Thoracic aorta (tissue), 2 donors: ENCODE measurements around the gene GALNT6. TPM values are rescaled to one million over a fixed set of nuclear protein-coding genes. Genes with fewer than 3 reads are reported as not detected.

Experiments used
- ATAC-seq: fragments of 150-250 bp; one replicate; pipeline ENCODE4 v1.8.0; 2017; ENCODE audit warnings: low read depth; ENCODE audit not compliant: insufficient number of reproducible peaks, low FRiP score
- DNase-seq: peaks from one replicate; pipeline ENCODE4 v3.0.0-alpha.2; 2020; ENCODE audit warnings: low spot score
- H3K27ac ChIP-seq, 2 donors: fragments of 200-600 bp; sonication (generic); 1 replicate in 1 of 2; 2 replicates in 1 of 2; pipeline ENCODE4 v1.5.1; 2016; ENCODE audit warnings: mild to moderate bottlenecking in 2 of 2, moderate library complexity in 2 of 2
- H3K27me3 ChIP-seq: fragments of 200-600 bp; sonication (generic); replicated peaks from 2 replicates; pipeline ENCODE4 v1.6.0; 2016; ENCODE audit warnings: mild to moderate bottlenecking; ENCODE audit not compliant: insufficient read depth
- H3K36me3 ChIP-seq: fragments of 200-600 bp; sonication (generic); one replicate; pipeline ENCODE4 v1.5.1; 2016
- H3K4me1 ChIP-seq, 2 donors: fragments of 200-600 bp; sonication (generic); 1 replicate in 1 of 2; 2 replicates in 1 of 2; pipeline versions ENCODE4 v1.5.1 to v1.6.0; 2016; ENCODE audit warnings: low read depth in 2 of 2, mild to moderate bottlenecking in 1 of 2; ENCODE audit not compliant: control insufficient read depth in 1 of 2
- H3K4me3 ChIP-seq: fragments of 200-600 bp; sonication (generic); 2 replicates; pipeline ENCODE4 v1.5.1; 2016; ENCODE audit warnings: mild to moderate bottlenecking
- H3K9me3 ChIP-seq: fragments of 200-600 bp; sonication (generic); 2 replicates; pipeline ENCODE4 v1.5.1; 2016
- CTCF ChIP-seq: fragments of 200-600 bp; sonication (generic); IDR thresholded peaks from one replicate; pipeline ENCODE4 v1.5.1; 2019; ENCODE audit warnings: antibody characterized with exemption
- total RNA-seq, 2 donors: library from RNA; depleted of rRNA; stranded (reverse); fragments of >200 nt; gene quantifications; one replicate each; pipeline versions ENCODE4 v1.1.0 to v1.2.3, GENCODE V29; 2016

GALNT6 gene, protein sequence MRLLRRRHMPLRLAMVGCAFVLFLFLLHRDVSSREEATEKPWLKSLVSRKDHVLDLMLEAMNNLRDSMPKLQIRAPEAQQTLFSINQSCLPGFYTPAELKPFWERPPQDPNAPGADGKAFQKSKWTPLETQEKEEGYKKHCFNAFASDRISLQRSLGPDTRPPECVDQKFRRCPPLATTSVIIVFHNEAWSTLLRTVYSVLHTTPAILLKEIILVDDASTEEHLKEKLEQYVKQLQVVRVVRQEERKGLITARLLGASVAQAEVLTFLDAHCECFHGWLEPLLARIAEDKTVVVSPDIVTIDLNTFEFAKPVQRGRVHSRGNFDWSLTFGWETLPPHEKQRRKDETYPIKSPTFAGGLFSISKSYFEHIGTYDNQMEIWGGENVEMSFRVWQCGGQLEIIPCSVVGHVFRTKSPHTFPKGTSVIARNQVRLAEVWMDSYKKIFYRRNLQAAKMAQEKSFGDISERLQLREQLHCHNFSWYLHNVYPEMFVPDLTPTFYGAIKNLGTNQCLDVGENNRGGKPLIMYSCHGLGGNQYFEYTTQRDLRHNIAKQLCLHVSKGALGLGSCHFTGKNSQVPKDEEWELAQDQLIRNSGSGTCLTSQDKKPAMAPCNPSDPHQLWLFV
- 10 to 100 TPM in 1 of 2 donors, 1 to 10 TPM in 1; 9.9 to 11.5 TPM for total RNA-seq

DNA sequence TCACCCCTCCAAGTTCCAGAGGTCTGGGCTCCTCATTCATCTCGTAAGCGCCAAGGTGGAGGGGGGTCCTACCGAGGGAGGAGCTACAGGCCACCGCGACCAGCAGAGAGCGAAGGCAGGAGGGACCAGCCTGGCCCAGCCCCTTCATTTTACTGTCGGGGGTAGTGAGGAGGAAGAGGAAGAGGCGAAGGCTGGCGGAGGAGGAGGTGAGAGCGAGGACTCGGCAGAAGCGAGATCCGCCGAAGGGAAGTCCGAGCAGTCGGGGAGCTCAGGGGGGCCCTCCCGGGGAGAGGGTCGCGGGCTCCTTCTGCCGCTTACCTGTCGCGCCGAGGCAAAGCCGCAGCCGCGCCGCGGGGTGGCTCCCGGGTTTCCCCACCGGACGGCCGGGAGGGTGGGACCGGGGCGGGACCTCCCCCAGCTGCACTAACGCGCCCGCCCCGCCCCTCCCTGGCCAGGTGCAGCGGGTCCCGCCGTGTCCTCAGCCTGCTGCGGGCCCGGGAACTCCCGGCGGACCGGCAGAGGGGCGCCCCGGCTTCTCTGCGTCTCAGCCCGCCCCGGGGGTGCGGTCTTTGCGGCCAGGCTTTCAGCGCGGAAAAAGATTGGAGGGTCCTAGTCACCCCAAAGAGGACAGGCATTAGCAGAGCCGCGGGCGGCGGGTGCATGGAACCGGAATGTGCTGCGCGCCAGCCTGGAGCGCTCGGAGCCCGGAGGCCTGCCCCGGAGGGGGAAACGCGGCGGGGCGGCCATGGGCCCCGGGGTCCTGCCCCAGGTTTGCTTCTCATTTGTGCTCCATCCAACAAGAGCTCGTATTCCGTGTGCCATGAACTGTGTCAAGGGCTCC is at the start of gene GALNT6:
Gene GALNT6, minus strand, starts transcription at position 124 of the 841 bp plus-strand sequence. CDS start 11,625 bp downstream, outside the sequence.
- Histone ChIP-seq H3K27me3 (no peaks in the 10 kb centered on the region), H3K36me3 (no peaks in the 10 kb centered on the region), H3K4me1 (peaks cover 4 to 20% of the 10 kb centered on the region in 2 donors), H3K27ac (peak within 1 kb of the TSS in 1 of 2 donors; percentile 49), H3K9me3 (no peaks in the 10 kb centered on the region), H3K4me3 (peak within 1 kb of the TSS; percentile 86)
- TF ChIP-seq CTCF = no peak
- ATAC-seq = no peak
- DNase-seq = no peak

- no peaks in the 10 kb centered on the region for H3K9me3 ChIP-seq
- no peak overlapping the region for H3K4me3 ChIP-seq
- ATAC-seq (no peak), DNase-seq (no peak)
- H3K4me1 ChIP-seq = no peaks in the 10 kb centered on the region
- no peaks in the 10 kb centered on the region for H3K27me3 ChIP-seq
- H3K36me3 ChIP-seq = no peaks in the 10 kb centered on the region
- H3K27ac ChIP-seq = no peak overlapping the region
- no peak for TF ChIP-seq CTCF
These were observed 48.1 kb upstream of the GALNT6 start for GRCh38 chr12:51439330-51439729.

DNA sequence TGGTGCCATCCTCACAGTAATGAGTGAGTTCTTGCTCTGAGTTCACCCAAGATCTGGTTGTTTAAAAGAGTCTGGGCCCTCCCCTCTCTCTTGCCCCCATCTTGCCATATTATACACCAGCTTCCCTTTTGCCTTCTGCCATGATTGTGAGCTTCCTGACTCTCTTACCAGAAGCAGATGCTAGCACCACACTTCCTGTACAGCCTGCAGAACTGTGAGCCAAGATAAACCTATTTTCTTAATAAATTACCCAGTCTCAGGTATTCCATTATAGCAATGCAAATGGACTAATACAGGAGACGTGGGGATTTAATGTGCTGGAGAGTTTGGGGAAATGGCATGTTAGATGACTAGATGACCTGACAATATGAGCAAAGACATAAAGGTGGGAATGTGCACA is 46.2 kb upstream of the GALNT6 start:
- Histone ChIP-seq H3K4me3 (no peak overlapping the region), H3K4me1 (no peaks in the 10 kb centered on the region), H3K9me3 (no peaks in the 10 kb centered on the region), H3K27me3 (no peaks in the 10 kb centered on the region), H3K36me3 (no peaks in the 10 kb centered on the region), H3K27ac (no peak overlapping the region)
- TF ChIP-seq CTCF = no peak
- no peak for ATAC-seq
- DNase-seq = no peak

- Histone ChIP-seq H3K27me3 (no peaks in the 10 kb centered on the region), H3K4me1 (no peaks in the 10 kb centered on the region), H3K4me3 (no peak overlapping the region), H3K36me3 (no peaks in the 10 kb centered on the region), H3K9me3 (no peaks in the 10 kb centered on the region), H3K27ac (no peak overlapping the region)
- no peak for DNase-seq
- no peak for TF ChIP-seq CTCF
- ATAC-seq = no peak
These were observed 43.1 kb upstream of the GALNT6 start for GRCh38 chr12:51434305-51434704.

DNA sequence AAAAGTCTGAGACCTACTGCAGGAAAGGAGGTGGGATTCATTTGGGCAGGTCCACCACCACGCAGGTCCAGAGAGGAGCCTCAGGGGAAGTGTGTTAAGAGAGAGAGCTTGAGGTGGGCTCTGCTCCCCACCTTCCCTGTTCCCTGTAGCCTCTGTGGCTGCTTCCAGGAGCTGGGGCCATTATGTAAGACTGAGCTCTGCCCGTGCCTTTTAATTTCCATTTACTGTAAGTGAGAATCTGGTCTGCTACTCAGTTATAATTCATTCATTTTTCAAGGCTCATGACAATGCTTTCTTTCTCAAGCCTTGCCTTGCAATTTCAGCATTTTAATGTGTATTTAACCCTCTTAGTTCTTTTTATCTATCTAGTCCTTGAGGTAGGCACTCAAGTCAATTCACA is 41.7 kb upstream of the GALNT6 start:
- DNase-seq (no peak), ATAC-seq (no peak)
- TF ChIP-seq CTCF = no peak
- H3K4me1 ChIP-seq = no peaks in the 10 kb centered on the region
- no peak overlapping the region for H3K27ac ChIP-seq
- H3K4me3 ChIP-seq = no peak overlapping the region
- H3K9me3 ChIP-seq = no peaks in the 10 kb centered on the region
- no peaks in the 10 kb centered on the region for H3K36me3 ChIP-seq
- H3K27me3 ChIP-seq = no peaks in the 10 kb centered on the region
